Fibroblast of the aortic adventitia (primary cell): ENCODE data around the gene PPM1D. TPM values are rescaled to one million over a fixed set of nuclear protein-coding genes. Genes with fewer than 3 reads are reported as not detected.

Experiments
- DNase-seq: peaks from one replicate; pipeline ENCODE4 v3.0.0-alpha.2; 2010; ENCODE audit warnings: low read depth
- H3K4me3 ChIP-seq: 2 replicates; pipeline ENCODE4 v1.5.1; 2011; ENCODE audit warnings: low read depth, mild to moderate bottlenecking, control low read depth, low read length, moderate library complexity
- total RNA-seq: library from RNA; depleted of rRNA; stranded (reverse); fragments of >200 nt; gene quantifications from 2 replicates; pipeline ENCODE4 v1.2.3, GENCODE V29; 2012; ENCODE audit warnings: low replicate concordance
- TF ChIP-seq, protein P1 (sequence below): IDR thresholded peaks from 2 replicates; pipeline ENCODE4 v1.5.1; 2011; ENCODE audit warnings: mild to moderate bottlenecking, low read length, control low read depth, inconsistent platforms; ENCODE audit not compliant: insufficient read depth

Gene PPM1D
- total RNA-seq, 1 donor = 8.7 TPM

- no peak for DNase-seq
Observed at GRCh38 chr17:60615108-60615507, 15.1 kb downstream of the PPM1D start.

GRCh38 chr17:60615840-60616239 is 15.8 kb downstream of the PPM1D start:
- H3K4me3 ChIP-seq = no peak overlapping the region
- TF ChIP-seq, protein P1, sequence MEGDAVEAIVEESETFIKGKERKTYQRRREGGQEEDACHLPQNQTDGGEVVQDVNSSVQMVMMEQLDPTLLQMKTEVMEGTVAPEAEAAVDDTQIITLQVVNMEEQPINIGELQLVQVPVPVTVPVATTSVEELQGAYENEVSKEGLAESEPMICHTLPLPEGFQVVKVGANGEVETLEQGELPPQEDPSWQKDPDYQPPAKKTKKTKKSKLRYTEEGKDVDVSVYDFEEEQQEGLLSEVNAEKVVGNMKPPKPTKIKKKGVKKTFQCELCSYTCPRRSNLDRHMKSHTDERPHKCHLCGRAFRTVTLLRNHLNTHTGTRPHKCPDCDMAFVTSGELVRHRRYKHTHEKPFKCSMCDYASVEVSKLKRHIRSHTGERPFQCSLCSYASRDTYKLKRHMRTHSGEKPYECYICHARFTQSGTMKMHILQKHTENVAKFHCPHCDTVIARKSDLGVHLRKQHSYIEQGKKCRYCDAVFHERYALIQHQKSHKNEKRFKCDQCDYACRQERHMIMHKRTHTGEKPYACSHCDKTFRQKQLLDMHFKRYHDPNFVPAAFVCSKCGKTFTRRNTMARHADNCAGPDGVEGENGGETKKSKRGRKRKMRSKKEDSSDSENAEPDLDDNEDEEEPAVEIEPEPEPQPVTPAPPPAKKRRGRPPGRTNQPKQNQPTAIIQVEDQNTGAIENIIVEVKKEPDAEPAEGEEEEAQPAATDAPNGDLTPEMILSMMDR = no peak
- no peak for DNase-seq

More at GRCh38 chr17:60615108-60615507, 15.1 kb downstream of the PPM1D start:
- H3K4me3 ChIP-seq = no peak overlapping the region
- TF ChIP-seq, protein P1 = no peak

GRCh38 chr17:60618080-60618479 is 18.1 kb downstream of the PPM1D start:
- TF ChIP-seq, protein P1 = no peak
- no peak overlapping the region for H3K4me3 ChIP-seq
- DNase-seq = no peak

DNA sequence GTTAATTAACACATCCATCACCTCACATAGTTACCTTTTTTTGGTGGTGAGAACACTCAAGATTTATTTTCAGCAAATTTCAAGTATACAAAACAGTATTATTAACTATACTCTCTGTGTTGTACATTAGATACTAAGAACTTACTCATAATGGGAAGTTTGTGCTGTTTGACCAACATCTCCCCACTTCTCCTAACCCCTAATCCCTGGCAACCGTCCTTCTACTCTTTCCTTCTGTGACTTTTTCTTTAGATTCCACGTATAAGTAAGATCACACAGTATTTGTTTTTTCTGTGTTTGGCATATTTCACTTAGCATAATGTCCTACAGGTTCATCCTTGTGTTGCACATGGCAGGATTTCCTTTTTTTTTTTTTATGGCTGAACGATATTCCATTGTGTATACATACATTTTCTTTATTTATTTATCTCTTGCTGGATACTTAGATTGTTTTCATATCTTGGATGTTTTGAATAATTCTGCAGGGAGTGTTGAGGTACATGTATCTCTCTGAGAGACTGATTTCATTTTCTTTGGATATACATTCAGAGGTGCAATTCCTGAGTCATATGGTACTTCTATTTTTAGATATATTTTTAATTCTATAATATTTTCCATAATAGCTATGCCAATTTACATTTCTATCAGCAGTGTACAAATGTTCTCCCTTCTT is 19.0 kb downstream of the PPM1D start:
- DNase-seq = no peak

GRCh38 chr17:60622961-60623360 is 23.0 kb downstream of the PPM1D start:
- DNase-seq = no peak
- H3K4me3 ChIP-seq = no peak overlapping the region
- TF ChIP-seq, protein P1 = no peak

More for the DNA sequence above, 19.0 kb downstream of the PPM1D start:
- H3K4me3 ChIP-seq = no peak overlapping the region
- TF ChIP-seq, protein P1 = no peak

GRCh38 chr17:60623415-60623814 is 23.4 kb downstream of the PPM1D start:
- no peak for DNase-seq
- no peak overlapping the region for H3K4me3 ChIP-seq
- TF ChIP-seq, protein P1 = no peak

GRCh38 chr17:60627124-60627523 is 27.1 kb downstream of the PPM1D start:
- no peak overlapping the region for H3K4me3 ChIP-seq
- no peak for DNase-seq
- TF ChIP-seq, protein P1 = no peak
